NCI-H510A (cell line): ENCODE results near the gene FAM240B.

Experiments used
- DNase-seq: peaks from one replicate; lab custom pipeline; 2025; lab: John Stamatoyannopoulos, UW

The FAM240B gene

DNA sequence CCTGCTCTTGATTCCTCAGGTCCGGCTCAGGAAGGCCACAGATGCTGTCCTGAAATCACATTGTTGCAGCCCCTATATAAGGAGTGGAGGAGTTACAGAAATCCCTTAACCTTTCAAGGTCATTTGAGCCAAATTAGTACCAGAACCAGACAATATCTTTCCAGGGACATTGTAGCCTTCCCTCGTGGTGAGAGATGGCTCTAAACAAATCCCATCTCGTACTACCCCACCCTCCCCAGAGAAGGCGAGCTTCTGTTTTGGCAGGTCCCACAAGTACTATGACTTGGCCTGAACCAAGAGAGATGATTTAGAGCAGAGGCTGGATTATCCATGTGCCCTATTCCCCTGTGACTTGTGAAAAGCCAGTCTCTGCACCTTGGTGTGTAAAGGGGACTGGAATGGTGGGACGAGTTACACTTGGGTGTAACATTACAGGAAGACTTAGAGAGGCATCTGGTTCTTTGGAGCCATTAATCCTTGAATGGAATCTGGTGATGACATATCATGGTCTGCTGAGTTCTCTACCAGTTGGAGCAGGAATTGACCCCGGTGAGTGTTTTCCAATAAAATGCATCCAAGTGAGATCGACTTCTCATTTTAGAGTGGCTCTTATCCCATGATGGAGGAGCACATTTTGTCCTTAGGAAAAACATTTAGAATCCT is at the start of gene FAM240B:
FAM240B (minus strand) TSS at position 51 of the 663 bp plus-strand sequence. CDS start 16,134 bp downstream, outside the sequence.
- DNase-seq, result no peak

DNA sequence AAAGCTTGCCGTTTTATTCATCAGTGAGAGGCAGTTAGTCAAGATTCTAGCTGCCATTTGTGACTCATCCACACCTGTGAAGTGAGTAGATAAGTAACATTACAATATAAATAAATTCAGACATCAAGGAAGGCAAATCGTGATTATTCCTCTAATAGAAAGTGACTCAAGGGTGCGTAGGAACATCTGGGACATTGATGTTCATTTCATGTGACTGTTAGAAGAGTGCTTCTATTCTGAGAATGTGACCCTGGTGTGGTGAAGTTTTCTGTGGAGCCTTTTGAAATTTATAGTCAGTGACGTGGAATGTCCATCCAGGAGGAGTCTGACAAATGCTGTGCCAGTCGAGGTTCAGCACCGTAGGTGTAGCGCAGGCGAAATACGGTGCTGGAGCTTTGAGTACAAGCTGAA is 48.4 kb upstream of the FAM240B start:
- no peak for DNase-seq

DNA sequence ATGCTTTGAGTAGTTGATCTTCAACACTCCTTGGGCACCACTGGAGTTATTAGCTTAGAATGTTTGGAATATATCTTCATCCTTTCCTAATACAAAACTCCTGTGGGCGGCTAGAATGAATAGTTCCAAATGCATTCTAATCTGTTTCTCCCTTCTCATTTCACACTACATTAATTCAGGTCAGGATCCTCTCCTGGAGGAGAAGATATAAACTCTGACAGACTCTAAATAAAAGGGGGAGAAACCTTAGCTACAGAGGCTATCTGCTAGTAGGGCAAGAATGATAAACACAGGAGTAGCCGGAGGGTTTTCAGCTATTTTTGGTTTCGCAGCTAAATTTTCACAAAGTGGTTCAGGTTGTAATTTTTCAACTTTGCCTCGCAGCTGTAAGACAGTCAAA is 45.2 kb upstream of the FAM240B start:
- DNase-seq, result no peak

DNA sequence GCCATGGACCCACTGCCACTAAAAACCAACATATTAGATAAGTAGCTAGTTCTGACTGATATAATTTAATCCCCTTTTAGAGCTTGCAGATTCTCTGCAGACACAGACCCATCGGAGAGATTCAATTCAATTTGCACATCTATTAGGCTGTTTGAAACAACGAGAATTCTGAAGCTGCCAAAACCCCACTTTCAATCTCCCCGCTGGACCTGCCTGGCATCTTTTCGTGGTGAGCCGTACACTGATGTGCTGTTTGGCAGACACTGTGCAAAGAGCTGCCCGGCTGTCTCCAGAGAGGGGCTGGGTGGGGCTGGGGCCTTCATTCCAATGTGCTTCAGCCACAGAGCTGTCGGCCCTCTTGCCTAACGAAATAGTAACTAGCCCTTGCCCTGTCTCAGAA is 42.1 kb upstream of the FAM240B start:
- DNase-seq, result no peak

DNA sequence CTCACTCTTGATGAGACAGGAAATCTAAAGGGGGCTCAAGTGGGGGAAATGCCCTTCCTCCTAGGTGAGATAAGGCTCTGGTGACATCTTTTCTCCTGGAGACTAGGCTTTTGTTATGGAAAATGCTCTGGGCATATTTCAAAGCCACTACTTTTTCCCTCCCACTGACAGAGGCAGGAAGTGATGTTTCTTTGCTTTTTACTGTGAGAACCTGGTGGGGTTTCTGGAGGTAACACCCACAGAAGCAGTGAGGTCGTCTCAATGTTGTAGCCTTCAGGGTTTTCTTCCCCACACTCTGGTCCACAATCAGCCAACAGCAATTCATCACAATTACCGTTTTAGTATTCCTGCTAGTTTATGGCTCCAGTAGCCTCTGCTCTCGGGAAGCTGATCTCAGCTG is 41.4 kb upstream of the FAM240B start:
- DNase-seq, result no peak

DNA sequence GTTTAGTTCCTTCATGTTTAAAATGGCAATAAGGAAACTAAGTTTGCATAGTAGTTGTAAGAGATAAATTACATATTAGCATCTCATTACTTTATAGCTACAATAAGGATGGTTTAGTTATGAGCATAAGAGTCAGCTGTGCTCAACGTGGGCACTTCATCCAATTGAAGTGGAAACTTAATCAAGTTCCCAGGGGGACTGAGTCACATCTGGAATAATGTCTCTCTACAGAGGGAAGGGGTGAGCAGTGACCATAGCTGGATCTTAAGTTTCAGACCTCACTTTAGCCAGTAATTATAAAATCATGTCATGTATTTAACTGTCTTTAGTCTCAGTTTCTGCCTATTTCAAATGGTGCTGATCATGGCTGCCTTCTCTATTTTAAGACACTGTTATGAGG is 36.8 kb upstream of the FAM240B start:
- DNase-seq, result no peak

DNA sequence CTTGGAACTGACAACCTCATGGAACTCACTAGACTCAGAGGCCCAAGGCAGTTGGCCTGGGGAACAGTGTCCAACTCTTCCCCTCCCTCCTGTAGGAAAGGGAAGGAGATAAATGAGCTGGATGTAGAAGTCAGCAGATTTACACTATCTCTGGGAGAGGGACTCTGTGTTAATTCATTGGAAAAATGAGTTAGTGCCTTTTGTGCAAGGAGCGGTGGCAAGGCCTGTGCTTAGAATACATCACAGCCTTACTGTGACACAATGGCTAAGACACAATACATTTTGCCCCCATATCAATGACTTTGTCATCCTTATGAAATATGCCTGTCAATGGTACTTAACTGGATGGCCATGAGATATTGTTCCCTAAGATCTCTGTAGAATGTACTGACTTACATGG is 28.0 kb upstream of the FAM240B start:
- DNase-seq, result no peak

DNA sequence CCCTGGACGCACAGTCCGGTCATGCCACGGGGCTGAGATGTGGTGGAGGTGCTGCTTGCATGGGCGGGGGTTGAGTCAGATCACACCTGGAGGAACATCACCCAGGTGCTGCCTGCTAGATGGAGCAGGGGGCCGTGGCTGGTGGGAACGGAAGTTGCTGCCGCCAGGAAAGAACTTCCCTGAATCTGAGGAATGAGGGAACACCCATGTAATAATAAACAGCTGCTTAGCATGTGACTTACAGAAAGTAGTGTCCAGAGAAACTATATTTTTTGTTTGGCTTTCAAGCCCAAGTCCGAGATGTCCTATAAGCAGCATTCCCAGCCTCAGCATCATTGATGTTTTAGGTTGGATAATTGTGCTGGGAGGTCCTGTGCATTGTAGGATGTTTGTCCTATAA is 27.1 kb upstream of the FAM240B start:
- no peak for DNase-seq

DNA sequence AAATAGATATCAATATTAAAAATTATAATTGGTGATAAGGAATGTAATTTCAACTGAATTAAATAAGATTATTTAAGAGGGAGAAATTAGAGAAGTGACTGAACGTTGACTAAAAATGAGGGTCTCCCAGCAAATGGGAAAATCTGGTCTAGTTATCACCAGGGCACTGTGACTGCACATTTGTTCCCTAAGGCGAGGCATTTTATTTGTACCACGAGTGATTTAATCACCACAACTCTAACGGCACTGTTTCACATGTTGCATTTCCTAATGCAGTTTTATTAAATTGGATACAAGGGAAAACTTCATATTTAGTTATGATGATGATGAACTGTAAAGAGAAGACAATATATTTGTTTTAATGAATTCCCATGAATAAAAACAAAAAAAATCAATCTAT is 26.4 kb upstream of the FAM240B start:
- DNase-seq, result no peak

DNA sequence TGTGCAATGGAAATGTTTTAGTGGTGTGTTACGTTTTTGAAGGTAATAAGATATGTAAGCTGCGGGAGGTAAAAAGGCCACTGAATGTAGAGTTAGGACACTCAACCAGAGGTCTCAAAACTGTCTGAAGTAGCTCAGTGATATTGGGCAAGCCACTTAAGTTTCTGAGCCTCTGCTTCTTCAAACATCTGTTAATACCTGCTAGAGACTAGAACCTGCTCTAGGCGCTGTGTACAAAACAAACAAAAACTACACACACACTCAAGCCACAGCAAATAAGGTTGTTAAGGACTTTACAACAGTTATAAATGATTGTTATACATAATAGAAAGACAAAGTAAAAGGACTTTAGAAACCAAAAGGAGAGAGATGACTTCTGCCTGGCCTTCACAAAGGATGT is 24.6 kb upstream of the FAM240B start:
- DNase-seq, result no peak

DNA sequence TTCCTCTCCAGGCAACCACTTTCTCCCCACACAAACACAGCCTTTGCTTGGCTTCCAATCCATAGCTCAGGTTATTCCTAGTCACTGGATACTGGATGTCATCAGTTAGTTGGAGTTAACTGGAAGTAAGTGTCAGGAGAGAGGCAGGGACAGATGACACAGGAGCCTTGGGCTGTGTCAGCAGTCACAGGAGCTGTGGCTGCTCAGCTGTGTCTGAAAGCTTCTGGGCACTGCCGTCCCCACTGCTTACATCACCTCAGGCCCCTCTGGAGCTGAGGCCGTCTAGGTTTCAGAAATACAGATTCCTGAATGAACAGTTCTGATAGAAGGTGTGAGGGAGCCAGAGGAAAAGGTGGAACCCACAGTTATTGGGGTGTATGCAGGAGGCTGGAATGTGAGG is 17.3 kb upstream of the FAM240B start:
- no peak for DNase-seq

DNA sequence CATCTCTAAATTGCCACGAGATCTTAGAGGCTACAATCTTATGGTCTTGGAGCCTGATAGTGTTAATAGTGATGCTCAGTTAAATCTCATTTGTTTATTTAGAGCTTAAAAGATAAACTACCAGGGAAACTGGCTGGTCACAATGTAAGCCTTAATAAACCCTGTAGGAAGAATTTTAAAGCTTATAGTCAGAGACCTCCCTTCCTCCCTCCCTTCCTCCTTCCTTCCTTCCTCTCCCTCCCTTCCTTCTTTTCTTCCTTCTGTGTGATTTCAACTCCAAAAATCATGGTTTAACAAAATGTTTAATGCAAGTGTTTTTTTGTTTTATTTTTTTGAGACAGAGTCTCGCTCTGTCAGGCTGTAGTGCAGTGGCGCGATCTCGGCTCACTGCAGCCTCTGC is 14.9 kb upstream of the FAM240B start:
- DNase-seq, result no peak

DNA sequence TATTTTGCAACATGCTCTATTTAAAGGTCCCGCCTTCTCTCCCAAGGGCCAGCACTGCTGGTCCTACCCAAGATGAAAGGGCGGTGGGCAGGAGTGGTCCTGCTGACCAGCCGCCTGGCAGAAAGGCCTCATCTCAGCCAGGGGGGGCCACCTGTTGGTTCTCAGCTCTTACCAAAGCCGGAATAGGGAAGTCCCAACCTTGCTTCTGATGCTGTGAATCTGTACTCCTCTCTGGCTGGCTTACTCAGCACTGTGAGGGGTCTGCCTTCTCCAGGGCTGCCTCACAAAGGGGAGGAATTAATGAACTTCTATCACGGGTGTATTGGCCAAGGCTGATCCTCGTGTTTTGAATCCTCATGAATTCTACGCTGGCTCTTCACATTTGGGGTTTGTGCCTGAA is 13.6 kb upstream of the FAM240B start:
- DNase-seq, result no peak

DNA sequence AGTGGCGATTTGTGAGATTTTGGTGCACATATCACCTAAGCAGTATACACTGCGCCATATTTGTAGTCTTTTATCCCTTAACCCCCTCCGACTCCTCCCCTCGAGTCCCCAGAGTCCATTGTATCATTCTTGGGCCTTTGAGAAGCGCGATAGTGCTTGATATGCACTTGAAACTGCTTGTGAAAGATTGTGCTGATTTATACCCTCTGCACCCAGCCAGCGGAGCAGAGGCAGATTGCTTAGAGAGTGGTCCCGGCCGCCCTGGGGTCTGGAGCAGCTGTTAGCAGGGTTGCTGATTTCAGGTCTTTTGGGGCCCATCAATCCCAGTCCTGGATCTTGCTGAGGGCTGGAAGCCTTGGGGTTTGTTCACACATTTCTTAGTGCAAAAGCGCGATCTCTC is 13.0 kb upstream of the FAM240B start:
- no peak for DNase-seq

DNA sequence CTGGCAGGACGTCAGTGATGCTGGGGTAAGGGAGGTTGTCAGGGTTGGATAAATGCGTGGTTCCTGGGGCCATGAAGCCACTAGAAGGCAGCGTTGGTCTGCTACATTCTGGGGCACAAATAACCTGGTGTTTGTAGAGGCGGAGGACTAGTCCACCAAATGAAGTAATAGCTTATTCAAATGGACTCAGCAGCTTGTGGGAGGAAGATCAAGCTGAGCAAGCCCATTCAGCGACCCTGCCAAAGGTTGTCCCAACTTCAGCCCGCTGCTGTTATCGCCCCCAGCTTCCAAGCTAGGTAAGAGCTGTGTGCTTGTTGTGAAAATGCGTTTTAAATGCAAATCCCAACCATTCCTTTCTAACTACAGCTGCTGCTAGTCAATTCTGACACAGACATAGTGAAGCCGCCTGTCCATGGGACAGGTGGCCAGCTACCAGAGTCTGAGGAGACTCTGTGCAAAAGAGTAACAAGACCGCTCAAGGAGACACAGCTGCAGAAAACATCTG is 7.6 kb upstream of the FAM240B start:
- DNase-seq, result no peak

DNA sequence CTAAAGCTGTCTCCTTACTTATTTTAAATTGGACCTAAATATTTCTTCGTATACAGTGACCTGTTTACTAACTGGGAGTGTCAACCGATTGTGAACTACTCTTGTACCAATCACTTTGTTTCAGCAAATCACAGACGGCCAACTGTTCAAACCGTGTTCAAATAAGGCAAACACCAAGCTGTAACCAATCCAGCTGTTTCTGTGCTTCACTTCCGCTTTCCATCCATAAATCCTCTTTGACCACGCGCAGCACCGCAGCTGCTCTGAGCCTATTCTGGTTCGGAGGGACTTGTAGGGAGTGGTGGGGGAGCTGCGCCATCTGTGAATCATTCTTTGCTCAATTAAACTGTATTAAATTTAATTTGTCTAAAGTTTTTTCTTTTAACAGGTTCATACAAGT is 4.8 kb upstream of the FAM240B start:
- no peak for DNase-seq

DNA sequence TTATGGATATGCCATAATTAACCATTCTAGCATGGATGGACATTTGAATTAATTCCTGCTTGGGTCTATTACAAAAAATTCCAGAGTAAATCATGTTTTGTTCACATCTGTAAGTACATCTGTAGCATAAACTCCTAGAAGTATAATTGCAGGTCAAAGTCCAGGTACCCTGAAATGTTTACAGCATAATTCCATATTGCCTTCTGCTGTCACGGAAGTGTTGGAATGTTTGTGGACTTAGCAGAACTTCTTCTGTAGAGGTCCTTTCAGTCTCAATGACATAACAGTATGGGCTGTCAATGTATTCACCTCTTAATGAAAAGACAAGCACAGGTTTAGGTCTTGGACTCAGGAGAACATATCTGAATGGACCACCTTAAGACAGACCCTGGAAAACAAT is 1.8 kb downstream of the FAM240B start:
- no peak for DNase-seq

DNA sequence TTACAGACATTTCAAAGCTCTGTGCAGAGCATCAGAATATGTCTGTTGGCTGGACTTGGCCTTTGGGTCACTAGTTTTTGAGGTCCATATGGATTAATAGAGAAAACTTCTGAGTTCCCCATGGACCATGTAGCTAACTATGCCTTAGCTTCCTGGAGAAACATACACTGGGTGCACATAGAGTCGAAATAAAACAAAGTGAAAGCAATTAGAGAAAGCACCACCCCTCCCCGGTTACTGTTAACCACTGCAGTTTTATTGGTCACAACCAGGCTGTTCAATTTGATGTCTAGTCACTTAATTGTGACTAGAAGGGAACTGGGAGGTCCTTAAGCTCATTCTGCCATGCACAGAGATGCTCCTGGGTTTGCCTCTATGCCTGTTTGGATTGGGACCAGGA is 4.2 kb downstream of the FAM240B start:
- no peak for DNase-seq

DNA sequence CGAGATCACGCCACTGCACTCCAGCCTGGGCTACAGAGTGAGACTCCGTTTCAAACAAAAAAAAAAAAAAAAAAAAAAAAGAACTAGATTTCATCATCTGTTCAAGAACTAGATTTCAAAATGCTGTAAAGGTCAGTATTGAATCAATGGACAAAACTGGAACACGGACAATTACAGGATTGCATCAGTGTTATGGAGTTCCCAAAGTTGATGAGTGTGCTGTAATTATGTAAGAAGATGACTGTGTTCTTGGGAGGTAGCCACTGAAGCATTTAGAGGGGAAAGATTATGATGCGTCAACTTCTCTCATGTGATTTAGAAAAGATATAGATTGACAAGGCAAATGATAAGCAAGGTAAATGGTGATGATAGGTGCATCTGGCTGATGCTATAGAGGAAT is 6.5 kb downstream of the FAM240B start:
- DNase-seq, result no peak

DNA sequence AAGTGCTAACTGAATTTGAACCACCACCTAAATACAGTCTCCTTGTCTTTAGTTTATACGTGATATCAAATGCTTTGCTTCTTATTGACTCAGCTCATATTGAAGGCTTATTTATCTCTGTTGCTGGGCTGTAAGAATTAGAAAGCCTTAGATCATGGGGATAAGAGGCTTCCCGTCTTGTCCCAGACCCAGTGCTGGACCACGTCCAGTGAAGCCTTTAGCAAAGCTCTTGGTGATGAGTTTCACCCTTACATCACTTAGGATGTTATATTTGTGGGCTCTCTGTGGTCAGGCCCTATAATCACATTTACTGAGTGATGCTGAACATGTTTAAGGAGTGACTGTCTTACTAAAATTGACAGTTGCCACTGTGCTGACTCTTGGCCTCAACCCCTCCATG is 11.2 kb downstream of the FAM240B start:
- DNase-seq, result no peak

DNA sequence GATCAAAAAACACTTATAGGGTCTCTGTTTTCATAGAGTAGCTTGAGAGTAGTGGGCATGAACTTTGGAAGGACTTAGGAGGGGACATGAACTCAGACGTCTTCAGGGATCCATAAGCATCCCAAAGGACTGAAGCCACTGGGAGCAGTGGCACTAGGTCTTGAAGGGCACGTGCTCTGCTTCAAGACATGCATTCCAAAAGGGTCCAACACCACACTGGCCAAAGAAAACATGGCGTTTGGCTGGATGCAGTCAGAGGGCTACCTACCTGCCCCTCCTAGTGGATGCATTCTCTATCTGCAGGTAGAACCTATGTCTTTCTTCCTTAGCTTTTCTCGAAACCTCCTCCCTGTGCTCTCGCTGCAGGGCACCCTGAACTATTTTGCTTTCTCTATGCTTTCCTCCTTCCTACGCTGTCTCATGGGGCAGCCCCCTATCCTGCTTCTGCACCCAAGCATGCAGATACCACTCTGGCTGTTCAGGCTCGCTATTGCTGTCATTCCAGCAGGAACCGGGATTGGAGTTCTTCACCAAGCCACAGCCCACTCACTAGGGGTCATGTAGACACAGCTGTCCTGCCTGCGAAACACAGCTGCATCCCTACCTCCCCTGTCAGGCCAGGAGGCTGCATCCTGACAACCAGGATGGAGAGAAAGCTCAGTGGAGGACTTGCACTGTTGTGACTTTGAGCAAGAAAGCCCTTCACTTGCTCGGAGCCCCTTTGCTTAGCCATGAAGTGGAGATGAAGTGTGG is 11.9 kb downstream of the FAM240B start:
- DNase-seq, result no peak

DNA sequence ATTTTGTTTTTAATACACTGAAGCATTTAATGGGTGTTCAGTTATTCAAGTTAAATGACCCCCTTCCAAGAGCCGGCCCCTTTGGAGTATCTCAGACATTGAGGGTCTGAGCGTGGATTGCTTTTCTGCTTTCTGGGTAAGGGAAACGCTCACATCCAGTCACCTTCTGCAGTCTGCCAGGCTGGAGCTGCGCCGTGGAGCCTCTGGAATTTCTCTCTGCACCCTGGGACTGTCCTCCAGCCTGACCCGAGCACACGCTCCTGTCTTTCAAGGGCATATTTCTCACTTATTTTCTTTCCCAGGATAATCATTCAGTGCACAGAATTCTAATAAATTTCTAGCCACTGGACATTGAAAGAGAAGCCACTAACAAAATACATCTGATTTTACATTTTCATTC is 13.4 kb downstream of the FAM240B start:
- DNase-seq, result no peak

DNA sequence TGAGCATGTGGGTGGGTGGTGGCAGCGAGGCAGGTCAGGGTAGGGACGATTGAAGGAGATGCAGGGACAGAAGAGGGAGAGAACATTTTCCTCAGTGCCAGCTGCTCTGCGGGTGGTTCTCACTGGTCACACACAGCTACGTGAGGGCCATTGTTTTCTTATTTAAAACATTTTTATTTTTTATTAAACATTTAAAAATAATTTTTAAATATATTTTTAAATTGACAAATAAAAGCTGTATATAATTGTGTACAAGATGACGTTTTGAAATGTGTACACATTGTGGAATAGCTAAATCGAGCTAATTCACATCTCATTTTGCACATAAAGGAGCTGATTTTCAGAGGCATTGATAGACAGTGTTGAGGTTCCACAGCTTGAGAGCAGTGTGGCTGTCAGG is 14.0 kb downstream of the FAM240B start:
- no peak for DNase-seq

DNA sequence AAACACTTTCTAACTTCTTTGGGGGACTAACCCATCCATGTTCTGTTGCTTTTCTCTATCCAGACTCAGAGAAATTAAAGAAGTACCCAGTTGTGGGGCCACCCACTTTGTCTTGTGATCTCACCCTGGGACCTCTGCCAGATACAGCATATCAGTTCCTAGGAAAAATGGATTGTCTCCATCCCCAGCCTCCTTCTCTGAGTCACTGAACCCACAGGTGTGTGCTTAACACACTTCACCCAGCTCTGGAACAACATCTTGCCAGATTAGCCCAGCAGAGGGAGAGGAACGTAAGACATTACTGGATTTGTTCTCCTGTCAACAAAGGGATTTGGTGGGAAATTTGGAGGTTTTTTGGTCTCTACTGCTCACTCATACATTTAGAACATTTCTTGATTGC is 19.2 kb downstream of the FAM240B start:
- DNase-seq, result no peak
